Type B pancreatic cell (in vitro differentiated cells): ENCODE measurements around the gene ROR2. TPM values are rescaled to one million over a fixed set of nuclear protein-coding genes. Genes with fewer than 3 reads are reported as not detected.

Experiments
- DNase-seq: peaks from one replicate; pipeline ENCODE4 v3.0.0; 2021; ENCODE audit warnings: mixed read lengths; ENCODE audit not compliant: unreplicated experiment; ENCODE audit errors: extremely low spot score
- H3K27ac Mint-ChIP-seq: 2 replicates; pipeline ENCODE4 v1.8.0; 2021; ENCODE audit warnings: mild to moderate bottlenecking, mixed read lengths
- H3K27me3 Mint-ChIP-seq: 2 replicates; pipeline ENCODE4 v1.8.0; 2021; ENCODE audit warnings: mixed read lengths
- H3K36me3 Mint-ChIP-seq: 2 replicates; pipeline ENCODE4 v1.8.0; 2021; ENCODE audit warnings: mixed read lengths
- H3K4me1 Mint-ChIP-seq: one replicate; pipeline ENCODE4 v1.8.0; 2021; ENCODE audit warnings: mixed read lengths; ENCODE audit not compliant: unreplicated experiment
- H3K4me3 Mint-ChIP-seq: 2 replicates; pipeline ENCODE4 v1.8.0; 2021; ENCODE audit warnings: mild to moderate bottlenecking, mixed read lengths
- H3K9me3 Mint-ChIP-seq: 2 replicates; pipeline ENCODE4 v1.8.0; 2021; ENCODE audit warnings: mixed read lengths
- CTCF ChIP-seq: fragments of 200-600 bp; sonication (generic); conservative IDR thresholded peaks from 2 replicates; pipeline ENCODE4 v1.5.0; 2021; ENCODE audit warnings: antibody characterized with exemption, mild to moderate bottlenecking
- total RNA-seq: library from RNA; stranded (reverse); gene quantifications from 2 replicates; pipeline ENCODE4 v1.2.1, GENCODE V29; 2021; ENCODE audit warnings: low replicate concordance

The ROR2 gene
- total RNA-seq, 1 donor from 2014 or later: 48.9 TPM

- Mint-ChIP-seq H3K4me1 (no peaks in the 10 kb centered on the region), H3K27me3 (peaks cover 3% of the 10 kb centered on the region), H3K4me3 (no peak overlapping the region), H3K36me3 (no peaks in the 10 kb centered on the region), H3K27ac (no peak overlapping the region), H3K9me3 (no peaks in the 10 kb centered on the region)
- TF ChIP-seq CTCF: no peak
- no peak for DNase-seq
These were observed 360.9 kb downstream of the ROR2 start for GRCh38 chr9:91589101-91589553.

- H3K27ac Mint-ChIP-seq: no peak overlapping the region
- no peak for TF ChIP-seq CTCF
These were observed 363.7 kb downstream of the ROR2 start for GRCh38 chr9:91586282-91586681.

GRCh38 chr9:91583966-91584365, 366.1 kb downstream of the ROR2 start:
- H3K27me3 Mint-ChIP-seq: peaks cover 3% of the 10 kb centered on the region
- no peak for DNase-seq
- H3K4me1 Mint-ChIP-seq: no peaks in the 10 kb centered on the region
- no peak overlapping the region for H3K4me3 Mint-ChIP-seq
- H3K36me3 Mint-ChIP-seq: no peaks in the 10 kb centered on the region
- no peak for TF ChIP-seq CTCF
- H3K9me3 Mint-ChIP-seq: no peaks in the 10 kb centered on the region
- H3K27ac Mint-ChIP-seq: no peak overlapping the region

More at GRCh38 chr9:91586282-91586681, 363.7 kb downstream of the ROR2 start:
- DNase-seq: no peak
- no peak overlapping the region for H3K4me3 Mint-ChIP-seq
- no peaks in the 10 kb centered on the region for H3K36me3 Mint-ChIP-seq
- H3K27me3 Mint-ChIP-seq: peaks cover 3% of the 10 kb centered on the region
- H3K4me1 Mint-ChIP-seq: no peaks in the 10 kb centered on the region
- H3K9me3 Mint-ChIP-seq: no peaks in the 10 kb centered on the region

GRCh38 chr9:91583161-91583875, 366.7 kb downstream of the ROR2 start:
- Mint-ChIP-seq H3K4me1 (no peaks in the 10 kb centered on the region), H3K27ac (no peak overlapping the region), H3K27me3 (no peaks in the 10 kb centered on the region), H3K36me3 (no peaks in the 10 kb centered on the region), H3K9me3 (no peaks in the 10 kb centered on the region), H3K4me3 (no peak overlapping the region)
- DNase-seq: no peak
- no peak for TF ChIP-seq CTCF

GRCh38 chr9:91582181-91582580, 367.8 kb downstream of the ROR2 start:
- Mint-ChIP-seq H3K4me3 (no peak overlapping the region), H3K9me3 (no peaks in the 10 kb centered on the region), H3K4me1 (no peaks in the 10 kb centered on the region), H3K36me3 (no peaks in the 10 kb centered on the region), H3K27ac (no peak overlapping the region), H3K27me3 (no peaks in the 10 kb centered on the region)
- TF ChIP-seq CTCF: no peak
- no peak for DNase-seq
